OCI-LY1 (cell line): ENCODE measurements around the gene FAXDC2.

Experiments
- CTCF ChIP-seq: fragments of 200-600 bp; sonication (generic), shearing (Covaris generic); IDR thresholded peaks from 2 replicates; pipeline ENCODE4 v1.5.1; 2017; ENCODE audit warnings: mild to moderate bottlenecking, antibody characterized with exemption, low read length, moderate library complexity, mixed read lengths
- EZH2 ChIP-seq: fragments of 200-600 bp; sonication (generic), shearing (Covaris generic); IDR thresholded peaks from 2 replicates; pipeline ENCODE4 v1.8.0; 2017; ENCODE audit warnings: borderline replicate concordance, mixed run types, mild to moderate bottlenecking, antibody characterized with exemption, low read length, moderate library complexity, mixed read lengths

GRCh38 chr5:154831451-154831850, 19.0 kb downstream of the FAXDC2 start:
- TF ChIP-seq CTCF (no peak), EZH2 (no peak)
